Upper lobe of left lung (tissue), 6 donors: ENCODE data around the gene CHRDL2. TPM values are rescaled to one million over a fixed set of nuclear protein-coding genes. Genes with fewer than 3 reads are reported as not detected.
"Not testable (repeated sequence)": the region's sequence is repeated elsewhere in the genome, so short reads cannot be mapped to it uniquely, and the experiment has no call there.

Experiments used
- ATAC-seq, 2 donors: fragments of 200-7000 bp; cut with Tn5 transposase; one replicate each; pipeline ENCODE4 v1.9.1; 2022; ENCODE audit warnings: mild to moderate bottlenecking in 2 of 2, moderate library complexity in 2 of 2; ENCODE audit not compliant: low FRiP score in 2 of 2
- DNase-seq, 2 donors: peaks; one replicate each; pipeline ENCODE4 v3.0.0-alpha.2; 2019 to 2020
- H3K27ac ChIP-seq, 4 donors: fragments of 200-600 bp; sonication (generic); one replicate each; pipeline ENCODE4 v1.5.1; 2016 to 2019
- H3K27me3 ChIP-seq, 4 donors: fragments of 200-600 bp; sonication (generic); one replicate each; pipeline ENCODE4 v1.5.1; 2017 to 2019
- H3K36me3 ChIP-seq, 4 donors: fragments of 200-600 bp; sonication (generic); one replicate each; pipeline ENCODE4 v1.5.1; 2016 to 2019
- H3K4me1 ChIP-seq, 4 donors: fragments of 200-600 bp; sonication (generic); one replicate each; pipeline ENCODE4 v1.5.1; 2018 to 2019
- H3K4me3 ChIP-seq, 4 donors: fragments of 200-600 bp; sonication (generic); one replicate each; pipeline ENCODE4 v1.5.1; 2017 to 2019; ENCODE audit warnings: mild to moderate bottlenecking in 2 of 4, moderate library complexity in 1 of 4
- H3K9me3 ChIP-seq, 4 donors: fragments of 200-600 bp; sonication (generic); one replicate each; pipeline ENCODE4 v1.5.1; 2018 to 2019
- CTCF ChIP-seq, 6 experiments: fragments of 450-650 bp in 4 of 6; fragments of 200-600 bp in 2 of 6; sonication (generic) in 2 of 6; IDR thresholded peaks; one replicate each; pipeline ENCODE4 v1.5.1; 2016 to 2019; ENCODE audit warnings: antibody characterized with exemption in 6 of 6
- EP300 ChIP-seq, 4 donors: sonication (generic); formaldehyde crosslinking; IDR thresholded peaks; one replicate each; pipeline ENCODE4 v1.5.1; 2017; ENCODE audit warnings: antibody characterized with exemption in 4 of 4, control low read depth in 2 of 4
- POLR2A ChIP-seq, 4 donors: fragments of 450-650 bp; IDR thresholded peaks; one replicate each; pipeline ENCODE4 v1.5.1; 2016 to 2017; ENCODE audit warnings: antibody characterized with exemption in 4 of 4, mild to moderate bottlenecking in 2 of 4
- POLR2AphosphoS5 ChIP-seq, 2 donors: sonication (generic); formaldehyde crosslinking; IDR thresholded peaks; one replicate each; pipeline ENCODE4 v1.5.1; 2017; ENCODE audit warnings: antibody characterized with exemption in 2 of 2
- WGBS, 2 donors: methylation state at CpG; one replicate each; pipeline ENCODE4 v1.1.5; 2017 to 2018; 5-methylcytosine and 5-hydroxymethylcytosine counted together
- total RNA-seq, 6 donors: library from RNA; depleted of rRNA in 4 of 6; stranded (reverse); fragments of >200 nt in 4 of 6; gene quantifications; one replicate each; pipeline versions ENCODE4 v1.1.0 to v1.2.1, GENCODE V29; 2016 to 2021
- donor health status: DM: no; HTN: no; CAD: no; lungs with moderate emphysema.
- donor health status: DM: no; HTN: yes; CAD: no; lungs with severe emphysema.

The CHRDL2 gene
- total RNA-seq, 6 donors from 2014 or later: 1.3 to 3.1 (median 1.5) TPM; not detected in 3

- ATAC-seq (peak in 1 of 2 donors; percentile 1), DNase-seq (no peak)
- WGBS, 2 donors: 79 to 86% methylated on average over 10 of the region's 10 CpGs
- Histone ChIP-seq H3K27me3 (no peaks in the 10 kb centered on the region), H3K36me3 (no peaks in the 10 kb centered on the region), H3K4me3 (no peak overlapping the region), H3K27ac (no peak overlapping the region), H3K4me1 (no peaks in the 10 kb centered on the region), H3K9me3 (no peaks in the 10 kb centered on the region)
- no peak for TF ChIP-seq POLR2AphosphoS5 (IDR thresholded peaks at IDR 0.05)
- TF ChIP-seq POLR2A (IDR thresholded peaks at IDR 0.05): no peak
- no peak for TF ChIP-seq CTCF (IDR thresholded peaks at IDR 0.05)
Observed at GRCh38 chr11:74671520-74672196, 59.6 kb downstream of the CHRDL2 start.

DNA sequence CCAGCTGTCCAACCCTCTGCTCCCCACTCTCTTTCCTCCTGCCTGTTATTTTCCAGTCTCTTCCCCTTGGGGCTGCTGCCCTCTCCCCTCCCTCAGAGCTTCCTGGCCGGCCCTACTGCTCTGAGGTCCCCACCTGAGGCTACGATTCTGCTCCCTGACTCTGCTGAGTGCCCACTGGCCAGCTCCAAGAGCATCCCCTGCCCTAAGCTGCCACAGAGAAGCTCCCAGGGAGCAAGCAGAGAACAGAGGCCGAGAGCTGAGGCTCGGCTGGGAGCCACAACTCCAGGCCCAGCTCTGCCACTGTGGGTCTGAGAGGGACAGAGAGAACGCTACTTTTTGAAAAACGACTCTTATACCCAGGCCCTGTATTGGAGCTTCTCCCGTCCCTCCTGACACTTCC, 61.1 kb downstream of the CHRDL2 start:
- TF ChIP-seq POLR2A (IDR thresholded peaks at IDR 0.05) (no peak), EP300 (IDR thresholded peaks at IDR 0.05) (no peak)

DNA sequence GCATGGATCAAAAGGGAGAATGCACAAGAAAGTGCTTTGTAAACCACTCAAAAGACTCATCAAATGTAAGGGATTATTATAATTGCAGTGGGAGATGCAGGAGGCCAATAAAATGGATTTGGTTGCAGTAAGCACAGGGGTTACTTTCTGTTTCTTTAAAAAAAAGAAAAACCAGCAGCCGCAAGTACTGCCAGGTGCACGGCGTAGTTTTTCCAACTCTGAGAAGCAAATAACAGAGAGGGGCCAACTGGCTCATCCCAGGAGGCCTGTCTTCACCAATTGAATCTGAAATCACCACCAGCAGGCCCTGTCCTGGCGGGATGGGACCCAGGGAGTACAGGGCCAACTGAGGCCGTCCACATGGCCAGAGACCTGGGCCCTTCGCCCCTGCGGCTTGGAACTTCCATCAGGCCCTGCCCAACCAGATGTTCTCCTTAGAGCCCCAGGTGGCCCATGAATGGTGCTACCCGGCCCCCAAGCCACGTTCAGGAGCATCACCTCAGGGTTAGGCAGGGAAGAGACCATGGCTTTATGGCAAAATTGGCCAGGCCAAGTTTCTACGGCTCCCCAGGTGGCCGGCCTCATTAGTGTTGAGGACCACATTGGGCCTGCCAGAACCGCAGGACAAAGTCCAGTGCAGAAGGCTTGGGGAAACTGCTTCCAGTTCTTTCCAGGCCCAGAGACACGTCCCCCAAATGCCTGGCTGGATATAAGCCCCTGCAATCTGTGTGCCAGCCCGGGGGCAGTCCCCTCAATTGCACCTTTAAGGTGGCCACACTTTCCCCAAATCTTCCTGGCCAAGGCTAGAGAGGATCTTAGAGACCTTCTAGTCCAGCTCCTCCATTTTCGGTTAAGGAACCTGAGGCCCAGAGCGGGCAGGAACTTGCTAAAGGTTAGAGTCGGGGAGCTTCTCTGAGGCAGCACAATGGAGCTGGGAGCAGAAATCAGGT, 61.7 kb downstream of the CHRDL2 start:
- no peak for DNase-seq
- ATAC-seq: no peak

More for the DNA sequence above, 61.1 kb downstream of the CHRDL2 start:
- Histone ChIP-seq H3K4me1 (no peaks in the 10 kb centered on the region), H3K27ac (no peak overlapping the region), H3K9me3 (no peaks in the 10 kb centered on the region), H3K27me3 (no peaks in the 10 kb centered on the region), H3K36me3 (no peaks in the 10 kb centered on the region), H3K4me3 (no peak overlapping the region)
- ATAC-seq: no peak
- DNase-seq: no peak
- 94 to 96% methylated on average over 7 of the region's 7 CpGs for WGBS, 2 donors

GRCh38 chr11:74663315-74663714, 67.9 kb downstream of the CHRDL2 start:
- no peaks in the 10 kb centered on the region for H3K27me3 ChIP-seq
- peaks cover 0 to 7% (median 0%) of the 10 kb centered on the region in 4 donors for H3K36me3 ChIP-seq
- DNase-seq: no peak
- no peak overlapping the region for H3K4me3 ChIP-seq
- no peak for ATAC-seq
- no peak overlapping the region for H3K27ac ChIP-seq
- WGBS, 2 donors: 83 to 95% methylated on average over 1 of the region's 1 CpG
- TF ChIP-seq EP300 (IDR thresholded peaks at IDR 0.05) (no peak), CTCF (IDR thresholded peaks at IDR 0.05) (no peak)
- no peaks in the 10 kb centered on the region for H3K4me1 ChIP-seq
- H3K9me3 ChIP-seq: no peaks in the 10 kb centered on the region

More for the DNA sequence above, 61.7 kb downstream of the CHRDL2 start:
- no peaks in the 10 kb centered on the region for H3K9me3 ChIP-seq
- H3K36me3 ChIP-seq: no peaks in the 10 kb centered on the region
- TF ChIP-seq EP300 (IDR thresholded peaks at IDR 0.05): no peak
- no peak for TF ChIP-seq POLR2A (IDR thresholded peaks at IDR 0.05)
- TF ChIP-seq POLR2AphosphoS5 (IDR thresholded peaks at IDR 0.05): no peak
- no peak overlapping the region for H3K4me3 ChIP-seq
- no peaks in the 10 kb centered on the region for H3K27me3 ChIP-seq
- H3K4me1 ChIP-seq: no peaks in the 10 kb centered on the region
- no peak overlapping the region for H3K27ac ChIP-seq
- 86 to 96% methylated on average over 7 to 12 of the region's 17 CpGs for WGBS, 2 donors

GRCh38 chr11:74662487-74663103, 68.6 kb downstream of the CHRDL2 start:
- peaks cover 0 to 7% (median 0%) of the 10 kb centered on the region in 4 donors for H3K36me3 ChIP-seq
- H3K9me3 ChIP-seq: no peaks in the 10 kb centered on the region
- ATAC-seq: no peak
- no peaks in the 10 kb centered on the region for H3K27me3 ChIP-seq
- TF ChIP-seq CTCF (IDR thresholded peaks at IDR 0.05) (no peak), POLR2AphosphoS5 (IDR thresholded peaks at IDR 0.05) (no peak), POLR2A (IDR thresholded peaks at IDR 0.05) (no peak), EP300 (IDR thresholded peaks at IDR 0.05) (no peak)
- H3K4me3 ChIP-seq: no peak overlapping the region
- H3K27ac ChIP-seq: no peak overlapping the region
- no peak for DNase-seq
- WGBS, 2 donors: 95 to 96% methylated on average over 4 of the region's 4 CpGs
- no peaks in the 10 kb centered on the region for H3K4me1 ChIP-seq

GRCh38 chr11:74659124-74659523, 72.1 kb downstream of the CHRDL2 start:
- 85 to 100% methylated on average over 1 to 4 of the region's 4 CpGs for WGBS, 2 donors
- not testable (repeated sequence) for H3K9me3 ChIP-seq, H3K4me3 ChIP-seq, ATAC-seq, H3K36me3 ChIP-seq, H3K27ac ChIP-seq, H3K27me3 ChIP-seq, DNase-seq, H3K4me1 ChIP-seq
